Measurements from ENCODE around the gene MAML1. TPM values are rescaled to one million over a fixed set of nuclear protein-coding genes. Genes with fewer than 3 reads are reported as not detected.
A peak's percentile ranks its signal among the peaks of the same experiment; 100 is the strongest.

Gene MAML1
- total and polyA plus RNA-seq, 2 donors (not counting 1 experiment from before 2014, with no cell fraction given) = 12.0 to 50.6 TPM

GRCh38 chr5:179806250-179807048, 73.8 kb downstream of the MAML1 start, which contains the start of gene MGAT4B:
Gene MGAT4B (minus strand): TSS chr5:179806866. CDS start chr5:179806583, 283 bp downstream.
- H3K9me3 ChIP-seq (ENCODE audit: control extremely low read depth in 1 of 3, control insufficient read depth in 2 of 3, insufficient read depth in 1 of 3, low read length in 2 of 3) = peaks cover 0 to 7% (median 0%) of the 10 kb centered on the region in 3 donors
- TF ChIP-seq, protein P1, sequence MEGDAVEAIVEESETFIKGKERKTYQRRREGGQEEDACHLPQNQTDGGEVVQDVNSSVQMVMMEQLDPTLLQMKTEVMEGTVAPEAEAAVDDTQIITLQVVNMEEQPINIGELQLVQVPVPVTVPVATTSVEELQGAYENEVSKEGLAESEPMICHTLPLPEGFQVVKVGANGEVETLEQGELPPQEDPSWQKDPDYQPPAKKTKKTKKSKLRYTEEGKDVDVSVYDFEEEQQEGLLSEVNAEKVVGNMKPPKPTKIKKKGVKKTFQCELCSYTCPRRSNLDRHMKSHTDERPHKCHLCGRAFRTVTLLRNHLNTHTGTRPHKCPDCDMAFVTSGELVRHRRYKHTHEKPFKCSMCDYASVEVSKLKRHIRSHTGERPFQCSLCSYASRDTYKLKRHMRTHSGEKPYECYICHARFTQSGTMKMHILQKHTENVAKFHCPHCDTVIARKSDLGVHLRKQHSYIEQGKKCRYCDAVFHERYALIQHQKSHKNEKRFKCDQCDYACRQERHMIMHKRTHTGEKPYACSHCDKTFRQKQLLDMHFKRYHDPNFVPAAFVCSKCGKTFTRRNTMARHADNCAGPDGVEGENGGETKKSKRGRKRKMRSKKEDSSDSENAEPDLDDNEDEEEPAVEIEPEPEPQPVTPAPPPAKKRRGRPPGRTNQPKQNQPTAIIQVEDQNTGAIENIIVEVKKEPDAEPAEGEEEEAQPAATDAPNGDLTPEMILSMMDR (IDR thresholded peaks at IDR 0.05) = no peak
- TF ChIP-seq EZH2 (IDR thresholded peaks at IDR 0.05; ENCODE audit: borderline replicate concordance, insufficient read depth, low read depth, low read length, poor library complexity, severe bottlenecking) = no peak
- peak; percentile 83 for DNase-seq
- H3K79me2 ChIP-seq (ENCODE audit: control insufficient read depth, insufficient read depth, low read length) = peaks cover 30% of the 10 kb centered on the region
- ChIA-PET CTCF (interaction anchor here (1.1 to 1.3 kb wide), 3 partner anchors 13 to 102 kb away, joined by 3 read pairs; partner anchors contain the start of gene TBC1D9B), POLR2A (interaction anchor here (0.7 to 4.3 kb wide), 7 partner anchors 11 to 183 kb away, joined by 3 to 44 read pairs (median 3); partner anchors contain the start of genes HNRNPH1, LTC4S, MRNIP and SQSTM1)
- H3K4me2 ChIP-seq (replicated peaks; ENCODE audit: low read depth, low read length, poor library complexity, severe bottlenecking) = peak within 1 kb of the TSS; percentile 94
- peak within 1 kb of the TSS; percentile 7 to 72 (median 67) for H3K4me3 ChIP-seq (ENCODE audit: control extremely low read depth in 1 of 5, extremely low read depth in 1 of 5, insufficient read depth in 1 of 5, low read depth in 2 of 5, low read length in 4 of 5)
- Mint-ChIP-seq H3K4me3 (peak within 1 kb of the TSS; percentile 71), H3K4me1 (peaks cover 34% of the 10 kb centered on the region), H3K9me3 (ENCODE audit: insufficient read depth) (no peaks in the 10 kb centered on the region), H3K27me3 (no peaks in the 10 kb centered on the region), H3K27ac (peak within 1 kb of the TSS; percentile 73)
- H4K20me1 ChIP-seq (ENCODE audit: control insufficient read depth, insufficient read depth, low read length, poor library complexity, severe bottlenecking) = peaks cover 42% of the 10 kb centered on the region
- WGBS (ENCODE audit: insufficient coverage) = under 1% methylated on average over 104 of the region's 108 CpGs
- intact Hi-C loops (cut with micrococcal nuclease) = loop anchor here (1.0 kb wide), 2 partner anchors 13 to 52 kb away; partner anchors contain the start of gene MRNIP
- H3K4me1 ChIP-seq (ENCODE audit: control insufficient read depth in 2 of 2, insufficient read depth in 2 of 2, low read length in 2 of 2) = peaks cover 28 to 36% of the 10 kb centered on the region in 2 donors
- H3K36me3 ChIP-seq (replicated peaks in 1 of 2; ENCODE audit: control extremely low read depth in 1 of 2, control insufficient read depth in 1 of 2, extremely low read depth in 1 of 2, insufficient read depth in 2 of 2, low read length in 1 of 2) = no peaks in the 10 kb centered on the region
- ATAC-seq (ENCODE audit: low read depth) = peak; percentile 80
- no peaks in the 10 kb centered on the region for H3K27me3 ChIP-seq (replicated peaks in 1 of 4; ENCODE audit: control extremely low read depth in 1 of 4, control insufficient read depth in 3 of 4, insufficient read depth in 4 of 4, low read length in 3 of 4)
- peak within 1 kb of the TSS; percentile 55 to 62 for H3K27ac ChIP-seq (ENCODE audit: low read length in 2 of 2)
- H3K9ac ChIP-seq (ENCODE audit: low read length) = peak within 1 kb of the TSS; percentile 72
- peak within 1 kb of the TSS; percentile 87 for H2AFZ ChIP-seq (ENCODE audit: insufficient read depth, low read depth, low read length, poor library complexity, severe bottlenecking)

All from B cell (primary cell).